ENCODE data around the gene MARF1.

DNA sequence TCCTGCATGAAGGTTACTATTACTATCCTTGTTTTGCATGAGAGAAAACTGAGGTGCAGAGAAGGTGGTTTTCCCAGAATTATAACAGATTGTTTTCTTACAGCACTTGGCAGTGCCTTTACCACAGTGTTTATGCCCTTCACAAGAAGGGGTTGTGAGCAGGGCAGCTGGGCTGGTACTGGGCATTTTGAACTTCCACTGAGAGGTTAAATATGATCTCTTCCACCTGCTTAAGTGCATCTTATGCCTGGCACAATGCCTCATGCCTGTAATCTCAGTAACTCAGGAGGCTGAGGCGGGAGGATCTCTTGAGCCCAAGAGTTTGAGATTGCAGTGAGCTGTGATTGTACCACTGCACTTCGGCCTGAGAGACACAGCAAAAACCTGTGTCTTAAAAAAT is 43.3 kb upstream of the MARF1 start:
- TF ChIP-seq, protein P1, sequence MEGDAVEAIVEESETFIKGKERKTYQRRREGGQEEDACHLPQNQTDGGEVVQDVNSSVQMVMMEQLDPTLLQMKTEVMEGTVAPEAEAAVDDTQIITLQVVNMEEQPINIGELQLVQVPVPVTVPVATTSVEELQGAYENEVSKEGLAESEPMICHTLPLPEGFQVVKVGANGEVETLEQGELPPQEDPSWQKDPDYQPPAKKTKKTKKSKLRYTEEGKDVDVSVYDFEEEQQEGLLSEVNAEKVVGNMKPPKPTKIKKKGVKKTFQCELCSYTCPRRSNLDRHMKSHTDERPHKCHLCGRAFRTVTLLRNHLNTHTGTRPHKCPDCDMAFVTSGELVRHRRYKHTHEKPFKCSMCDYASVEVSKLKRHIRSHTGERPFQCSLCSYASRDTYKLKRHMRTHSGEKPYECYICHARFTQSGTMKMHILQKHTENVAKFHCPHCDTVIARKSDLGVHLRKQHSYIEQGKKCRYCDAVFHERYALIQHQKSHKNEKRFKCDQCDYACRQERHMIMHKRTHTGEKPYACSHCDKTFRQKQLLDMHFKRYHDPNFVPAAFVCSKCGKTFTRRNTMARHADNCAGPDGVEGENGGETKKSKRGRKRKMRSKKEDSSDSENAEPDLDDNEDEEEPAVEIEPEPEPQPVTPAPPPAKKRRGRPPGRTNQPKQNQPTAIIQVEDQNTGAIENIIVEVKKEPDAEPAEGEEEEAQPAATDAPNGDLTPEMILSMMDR (IDR thresholded peaks at IDR 0.05; ENCODE audit: borderline replicate concordance, extremely low read depth, low read length, poor library complexity, severe bottlenecking): no peak
- no peak for TF ChIP-seq EZH2 (IDR thresholded peaks at IDR 0.05; ENCODE audit: borderline replicate concordance, low read depth, low read length, severe bottlenecking)
